SK-N-SH (cell line): ENCODE measurements around the gene CD300E. TPM values are rescaled to one million over a fixed set of nuclear protein-coding genes. Genes with fewer than 3 reads are reported as not detected.

ENCODE experiments used
- CTCF ChIA-PET: fragments of 300-600, 350-600 bp; formaldehyde crosslinking; extraction: SDS; loops from one replicate; lab custom pipeline; 2021; lab: Yijun Ruan, JAX
- POLR2A ChIA-PET: fragments of 350-600 bp; sonication (Branson Sonifier 250); formaldehyde crosslinking; extraction: SDS; loops from one replicate; lab custom pipeline; 2020; ENCODE audit warnings: antibody characterized with exemption, inconsistent platforms; lab: Yijun Ruan, JAX
- DNase-seq: peaks from one replicate; pipeline ENCODE4 v3.0.0; 2012
- H2AFZ ChIP-seq: fragments of 200-600 bp; sonication (generic); 2 replicates; pipeline ENCODE4 v1.8.1; 2016; ENCODE audit warnings: antibody characterized with exemption, mild to moderate bottlenecking, low read depth
- H3F3A ChIP-seq: fragments of 200-600 bp; sonication (generic); replicated peaks from 2 replicates; pipeline ENCODE3; 2016; ENCODE audit warnings: antibody characterized with exemption, mild to moderate bottlenecking; ENCODE audit not compliant: insufficient read depth
- H3K27ac ChIP-seq, 2 experiments: fragments of 200-500 bp in 1 of 2; fragments of 200-600 bp in 1 of 2; sonication (Bioruptor generic) in 1 of 2; sonication (generic), shearing (Covaris generic) in 1 of 2; 2 replicates each; pipeline versions ENCODE4 v1.5.1 to v1.6.1; 2014 to 2016; ENCODE audit warnings: low read depth in 2 of 2, inconsistent platforms in 1 of 2, low read length in 1 of 2, mild to moderate bottlenecking in 1 of 2, mixed read lengths in 1 of 2
- H3K27me3 ChIP-seq: fragments of 200-600 bp; sonication (generic), shearing (Covaris generic); 2 replicates; pipeline ENCODE4 v1.6.1; 2016; ENCODE audit warnings: mixed run types; ENCODE audit not compliant: insufficient read depth
- H3K36me3 ChIP-seq, 2 experiments: fragments of 200-500 bp in 1 of 2; fragments of 200-600 bp in 1 of 2; sonication (Bioruptor generic) in 1 of 2; sonication (generic) in 1 of 2; replicated peaks in 1 of 2; 2 replicates each; pipeline versions ENCODE3 to v1.5.1; 2014 to 2016; ENCODE audit warnings: low read length in 1 of 2, mild to moderate bottlenecking in 1 of 2; ENCODE audit not compliant: insufficient read depth in 2 of 2, control insufficient read depth in 1 of 2
- H3K4me1 ChIP-seq, 2 experiments: fragments of 200-500 bp in 1 of 2; fragments of 200-600 bp in 1 of 2; sonication (Bioruptor generic) in 1 of 2; sonication (generic), shearing (Covaris generic) in 1 of 2; 2 replicates each; pipeline versions ENCODE4 v1.5.1 to v1.6.1; 2014 to 2016; ENCODE audit warnings: low read depth in 1 of 2, low read length in 1 of 2, mixed run types in 1 of 2; ENCODE audit not compliant: insufficient read depth in 2 of 2, control insufficient read depth in 1 of 2
- H3K4me2 ChIP-seq: fragments of 200-600 bp; sonication (generic), shearing (Covaris generic); 2 replicates; pipeline ENCODE4 v1.6.1; 2017; ENCODE audit warnings: mixed run types
- H3K4me3 ChIP-seq, 2 experiments: fragments of 200-500 bp in 1 of 2; fragments of 200-600 bp in 1 of 2; sonication (Bioruptor generic) in 1 of 2; sonication (generic), shearing (Covaris generic) in 1 of 2; 2 replicates each; pipeline versions ENCODE4 v1.5.1 to v1.8.1; 2014 to 2016; ENCODE audit warnings: low read depth in 2 of 2, inconsistent platforms in 1 of 2, low read length in 1 of 2, mild to moderate bottlenecking in 1 of 2, mixed read lengths in 1 of 2, moderate library complexity in 1 of 2
- H3K79me2 ChIP-seq: fragments of 200-600 bp; sonication (generic); 2 replicates; pipeline ENCODE4 v1.8.1; 2017; ENCODE audit warnings: mild to moderate bottlenecking; ENCODE audit not compliant: insufficient read depth
- H3K9ac ChIP-seq: fragments of 200-600 bp; sonication (generic); 2 replicates; pipeline ENCODE4 v1.6.1; 2017; ENCODE audit warnings: mixed run types
- H3K9me2 ChIP-seq: fragments of 200-600 bp; sonication (generic); 2 replicates; pipeline ENCODE4 v1.6.1; 2017; ENCODE audit warnings: mixed run types
- H3K9me3 ChIP-seq: fragments of 200-600 bp; sonication (generic); 2 replicates; pipeline ENCODE4 v1.6.1; 2017; ENCODE audit warnings: mixed run types, mild to moderate bottlenecking, moderate library complexity
- H4K20me1 ChIP-seq: fragments of 200-600 bp; sonication (generic); 2 replicates; pipeline ENCODE4 v1.6.1; 2017; ENCODE audit warnings: mild to moderate bottlenecking, mixed run types; ENCODE audit not compliant: insufficient read depth
- FOXJ3 ChIP-seq: sonication (generic); formaldehyde crosslinking; IDR thresholded peaks from 2 replicates; pipeline ENCODE4 v1.5.1; 2020; ENCODE audit warnings: mild to moderate bottlenecking, missing genetic modification reagents
- MEF2A ChIP-seq: IDR thresholded peaks from 2 replicates; pipeline ENCODE4 v1.4.0; 2012; ENCODE audit warnings: low read depth, borderline replicate concordance
- NFIC ChIP-seq: IDR thresholded peaks from 2 replicates; pipeline ENCODE4 v1.4.0; 2012; ENCODE audit warnings: borderline replicate concordance
- NRF1 ChIP-seq: IDR thresholded peaks from 2 replicates; pipeline ENCODE4 v1.6.1; 2012; ENCODE audit warnings: low read depth, mild to moderate bottlenecking, low read length
- RAD21 ChIP-seq: IDR thresholded peaks from 2 replicates; pipeline ENCODE4 v1.6.1; 2012; ENCODE audit warnings: mild to moderate bottlenecking, low read length
- RCOR1 ChIP-seq: fragments of 150-350 bp; IDR thresholded peaks from 2 replicates; pipeline ENCODE4 v1.6.1; 2017; ENCODE audit warnings: antibody characterized with exemption, low read length
- REST ChIP-seq: IDR thresholded peaks from 2 replicates; pipeline ENCODE4 v1.6.1; 2012; ENCODE audit warnings: mild to moderate bottlenecking, low read depth, low read length, moderate library complexity
- RFX5 ChIP-seq: IDR thresholded peaks from 2 replicates; pipeline ENCODE4 v1.6.1; 2012; ENCODE audit warnings: mild to moderate bottlenecking, improper control_type of control experiment, low read length
- SIN3A ChIP-seq: IDR thresholded peaks from 2 replicates; pipeline ENCODE4 v1.6.1; 2012; ENCODE audit warnings: low read depth, mild to moderate bottlenecking, low read length, moderate library complexity, borderline replicate concordance
- SMC3 ChIP-seq: IDR thresholded peaks from 2 replicates; pipeline ENCODE4 v1.6.1; 2012; ENCODE audit warnings: low read depth, low read length, improper control_type of control experiment
- TCF12 ChIP-seq: IDR thresholded peaks from 2 replicates; pipeline ENCODE4 v1.4.0; 2012
- YY1 ChIP-seq: IDR thresholded peaks from 2 replicates; pipeline ENCODE4 v1.4.0; 2012; ENCODE audit warnings: low read depth, mild to moderate bottlenecking
- WGBS: methylation state at CpG from one replicate; pipeline ENCODE4 v1.1.6; 2017; ENCODE audit warnings: low lambda C conversion rate; 5-methylcytosine and 5-hydroxymethylcytosine counted together
- polyA plus RNA-seq, 3 experiments: library from polyadenylated mRNA; depleted of rRNA; stranded (reverse); fragments of >200 nt; gene quantifications; 2 replicates each; pipeline ENCODE4 v1.2.3, GENCODE V29; 2012
- TF ChIP-seq, protein P1 (sequence below): IDR thresholded peaks from 2 replicates; pipeline ENCODE4 v1.4.0; 2012; ENCODE audit warnings: low read depth, borderline replicate concordance
- TF ChIP-seq, protein P2 (sequence below): IDR thresholded peaks from 2 replicates; pipeline ENCODE4 v1.4.0; 2012; ENCODE audit warnings: low read depth
- TF ChIP-seq, protein P3 (sequence below): fragments of 200-600 bp; sonication (generic); IDR thresholded peaks from 2 replicates; pipeline ENCODE4 v1.6.1; 2017; ENCODE audit warnings: antibody characterized with exemption, mild to moderate bottlenecking, moderate library complexity
- TF ChIP-seq, protein P4 (sequence below): IDR thresholded peaks from 2 replicates; pipeline ENCODE4; 2012

CD300E gene
- polyA plus RNA-seq, 1 of the 3 experiments (the other 2 are of a cell fraction) = not detected

DNA sequence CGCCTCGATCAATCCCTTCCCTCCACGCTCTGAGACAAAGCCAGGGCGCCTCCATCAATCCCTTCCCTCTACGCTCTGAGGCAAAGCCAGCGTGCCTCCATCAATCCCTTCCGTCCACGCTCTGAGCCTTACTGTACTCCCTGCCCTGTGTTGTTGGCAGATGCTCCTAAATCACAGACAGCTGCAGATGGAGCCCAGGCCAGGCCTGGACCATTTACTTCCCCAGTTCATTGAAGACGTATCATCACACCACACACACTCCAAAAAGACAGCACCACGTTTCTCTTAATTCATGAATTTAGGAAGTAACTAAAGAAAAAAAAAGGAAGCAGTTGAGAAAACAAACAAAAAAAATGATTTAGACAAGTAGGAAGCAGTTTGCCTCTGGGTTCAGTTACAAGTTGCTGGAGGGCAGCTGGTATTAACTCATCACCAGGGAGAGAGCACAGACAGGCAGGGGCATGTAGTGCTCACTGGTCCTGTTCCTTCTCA, 24.0 kb downstream of the CD300E start:
- ChIA-PET POLR2A (no interaction called here), CTCF (interaction anchor here (0.6 to 4.7 kb wide), 7 partner anchors 12 to 274 kb away, joined by 3 to 31 read pairs (median 4); partner anchors contain the start of gene GPR142)
- no peaks in the 10 kb centered on the region for H3F3A ChIP-seq
- H3K4me3 ChIP-seq = no peak overlapping the region
- no peaks in the 10 kb centered on the region for H3K79me2 ChIP-seq
- H3K9me2 ChIP-seq = no peaks in the 10 kb centered on the region
- no peak overlapping the region for H3K27ac ChIP-seq
- H3K9ac ChIP-seq = no peak overlapping the region
- H2AFZ ChIP-seq = no peak overlapping the region
- peak; percentile 68 for DNase-seq
- H3K27me3 ChIP-seq = no peaks in the 10 kb centered on the region
- no peaks in the 10 kb centered on the region for H3K9me3 ChIP-seq
- WGBS = 38% methylated on average over 10 of the region's 10 CpGs
- no peaks in the 10 kb centered on the region for H4K20me1 ChIP-seq
- no peak for TF ChIP-seq MEF2A
- no peak for TF ChIP-seq SIN3A
- TF ChIP-seq TCF12 = no peak
- no peak for TF ChIP-seq YY1
- TF ChIP-seq RAD21 = no peak
- no peak for TF ChIP-seq FOXJ3
- TF ChIP-seq NRF1 = no peak
- TF ChIP-seq, protein P1, sequence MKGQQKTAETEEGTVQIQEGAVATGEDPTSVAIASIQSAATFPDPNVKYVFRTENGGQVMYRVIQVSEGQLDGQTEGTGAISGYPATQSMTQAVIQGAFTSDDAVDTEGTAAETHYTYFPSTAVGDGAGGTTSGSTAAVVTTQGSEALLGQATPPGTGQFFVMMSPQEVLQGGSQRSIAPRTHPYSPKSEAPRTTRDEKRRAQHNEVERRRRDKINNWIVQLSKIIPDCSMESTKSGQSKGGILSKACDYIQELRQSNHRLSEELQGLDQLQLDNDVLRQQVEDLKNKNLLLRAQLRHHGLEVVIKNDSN = no peak
- TF ChIP-seq, protein P2, sequence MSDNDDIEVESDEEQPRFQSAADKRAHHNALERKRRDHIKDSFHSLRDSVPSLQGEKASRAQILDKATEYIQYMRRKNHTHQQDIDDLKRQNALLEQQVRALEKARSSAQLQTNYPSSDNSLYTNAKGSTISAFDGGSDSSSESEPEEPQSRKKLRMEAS = no peak
- TF ChIP-seq, protein P3, sequence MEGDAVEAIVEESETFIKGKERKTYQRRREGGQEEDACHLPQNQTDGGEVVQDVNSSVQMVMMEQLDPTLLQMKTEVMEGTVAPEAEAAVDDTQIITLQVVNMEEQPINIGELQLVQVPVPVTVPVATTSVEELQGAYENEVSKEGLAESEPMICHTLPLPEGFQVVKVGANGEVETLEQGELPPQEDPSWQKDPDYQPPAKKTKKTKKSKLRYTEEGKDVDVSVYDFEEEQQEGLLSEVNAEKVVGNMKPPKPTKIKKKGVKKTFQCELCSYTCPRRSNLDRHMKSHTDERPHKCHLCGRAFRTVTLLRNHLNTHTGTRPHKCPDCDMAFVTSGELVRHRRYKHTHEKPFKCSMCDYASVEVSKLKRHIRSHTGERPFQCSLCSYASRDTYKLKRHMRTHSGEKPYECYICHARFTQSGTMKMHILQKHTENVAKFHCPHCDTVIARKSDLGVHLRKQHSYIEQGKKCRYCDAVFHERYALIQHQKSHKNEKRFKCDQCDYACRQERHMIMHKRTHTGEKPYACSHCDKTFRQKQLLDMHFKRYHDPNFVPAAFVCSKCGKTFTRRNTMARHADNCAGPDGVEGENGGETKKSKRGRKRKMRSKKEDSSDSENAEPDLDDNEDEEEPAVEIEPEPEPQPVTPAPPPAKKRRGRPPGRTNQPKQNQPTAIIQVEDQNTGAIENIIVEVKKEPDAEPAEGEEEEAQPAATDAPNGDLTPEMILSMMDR = no peak
- TF ChIP-seq NFIC = no peak
- TF ChIP-seq, protein P4, sequence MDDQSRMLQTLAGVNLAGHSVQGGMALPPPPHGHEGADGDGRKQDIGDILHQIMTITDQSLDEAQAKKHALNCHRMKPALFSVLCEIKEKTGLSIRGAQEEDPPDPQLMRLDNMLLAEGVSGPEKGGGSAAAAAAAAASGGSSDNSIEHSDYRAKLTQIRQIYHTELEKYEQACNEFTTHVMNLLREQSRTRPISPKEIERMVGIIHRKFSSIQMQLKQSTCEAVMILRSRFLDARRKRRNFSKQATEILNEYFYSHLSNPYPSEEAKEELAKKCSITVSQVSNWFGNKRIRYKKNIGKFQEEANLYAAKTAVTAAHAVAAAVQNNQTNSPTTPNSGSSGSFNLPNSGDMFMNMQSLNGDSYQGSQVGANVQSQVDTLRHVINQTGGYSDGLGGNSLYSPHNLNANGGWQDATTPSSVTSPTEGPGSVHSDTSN = no peak
- TF ChIP-seq RFX5 = no peak
- TF ChIP-seq REST = no peak
- no peak for TF ChIP-seq SMC3
- no peak for TF ChIP-seq RCOR1
- H3K36me3 ChIP-seq = no peaks in the 10 kb centered on the region
- peaks cover 0 to 7% of the 10 kb centered on the region in 2 experiments; a peak in 1 of 4 replicates for H3K4me1 ChIP-seq
- H3K4me2 ChIP-seq = no peak overlapping the region
